Activated CD8-positive, alpha-beta memory T cell treated with anti-CD3 and anti-CD28 coated beads, Interleukin-2, amount 50 U/mL, for 24 hours (primary cell): ENCODE data around the gene BIRC2.

Experiments
- DNase-seq: peaks from one replicate; pipeline ENCODE4 v3.0.0-alpha.2; 2020; ENCODE audit errors: extremely low read depth

BIRC2 gene

GRCh38 chr11:102401905-102402304 lies 54.9 kb downstream of the BIRC2 start:
- no peak for DNase-seq

DNA sequence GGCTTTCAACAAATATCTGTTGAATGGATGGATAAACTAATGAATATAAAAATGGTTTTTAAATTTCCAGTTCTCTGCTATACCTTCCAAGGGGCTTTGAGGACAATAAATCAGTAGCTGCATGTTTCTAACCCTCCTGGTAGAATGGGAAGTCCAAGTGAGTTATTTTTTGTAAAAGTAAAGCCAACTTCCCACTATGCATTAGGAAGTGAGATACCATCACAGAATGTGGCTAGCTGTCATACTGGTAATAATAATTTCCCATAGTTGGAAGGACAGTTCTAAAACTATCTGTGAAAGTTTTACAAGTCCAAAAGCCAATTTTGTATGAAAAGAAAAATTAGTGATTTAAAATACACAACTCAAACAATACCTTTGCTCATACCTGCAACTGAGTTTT lies 55.5 kb downstream of the BIRC2 start:
- no peak for DNase-seq

- DNase-seq, result no peak
Measured at GRCh38 chr11:102405501-102405900, 58.5 kb downstream of the BIRC2 start.

DNA sequence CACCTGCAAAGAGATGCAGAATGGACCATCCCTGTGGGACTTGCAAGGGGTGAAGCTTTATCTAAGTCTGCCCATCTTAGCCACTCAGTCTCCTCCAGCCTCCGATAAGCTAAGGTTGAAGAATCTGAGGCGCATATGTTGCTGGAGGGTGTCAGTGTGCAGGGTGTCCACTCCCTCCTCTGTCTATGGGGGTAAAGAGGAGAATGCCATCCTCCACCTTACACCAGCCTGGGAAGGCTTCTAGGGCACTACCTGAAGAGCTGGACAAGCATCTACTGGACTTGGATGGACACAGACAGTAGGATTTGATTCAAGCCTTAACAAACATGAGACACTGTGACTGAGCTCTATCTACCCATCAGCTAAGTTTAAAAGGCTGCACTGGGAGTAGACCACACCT lies 59.1 kb downstream of the BIRC2 start:
- DNase-seq, result no peak

DNA sequence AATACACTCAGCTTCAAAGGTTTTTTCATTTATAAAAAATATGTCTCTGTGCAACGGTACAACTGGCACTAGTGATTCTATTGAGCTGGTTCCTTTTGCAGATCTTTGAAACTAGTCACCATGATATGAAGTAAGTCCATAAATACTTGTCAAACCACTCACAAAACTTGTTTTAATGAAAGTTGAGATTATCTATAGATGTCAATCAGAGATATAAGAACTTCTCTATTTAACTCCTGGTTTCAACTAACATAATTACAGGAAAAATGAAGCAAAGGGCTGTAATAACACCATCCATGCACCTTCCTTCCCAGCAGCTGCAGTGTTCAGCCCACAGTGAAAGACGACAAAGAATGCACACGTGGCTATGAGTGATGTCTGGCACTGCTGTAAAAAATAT lies 60.9 kb downstream of the BIRC2 start:
- DNase-seq, result no peak

DNA sequence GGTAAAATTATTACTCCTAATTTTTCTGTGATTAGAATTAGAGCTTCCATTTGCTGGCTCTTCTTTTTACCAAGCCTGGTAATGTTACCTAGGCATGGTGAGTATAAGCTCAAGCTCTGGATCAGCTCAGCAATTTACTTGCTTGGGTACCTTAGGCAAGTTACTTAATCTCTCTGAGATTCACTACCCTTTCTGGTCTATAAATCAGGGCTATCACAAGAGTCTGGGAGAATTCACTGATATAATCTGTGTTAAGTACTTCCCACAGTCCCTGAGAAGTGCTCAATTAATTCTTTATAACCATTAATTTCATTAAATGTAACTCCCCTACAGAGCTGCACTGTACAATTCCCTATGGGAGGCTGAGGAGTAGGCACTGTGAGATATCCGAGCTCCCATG lies 61.3 kb downstream of the BIRC2 start:
- DNase-seq, result no peak

- DNase-seq, result no peak
Measured at GRCh38 chr11:102410382-102410784, 63.4 kb downstream of the BIRC2 start.

- no peak for DNase-seq
Measured at GRCh38 chr11:102411142-102411541, 64.1 kb downstream of the BIRC2 start.

DNA sequence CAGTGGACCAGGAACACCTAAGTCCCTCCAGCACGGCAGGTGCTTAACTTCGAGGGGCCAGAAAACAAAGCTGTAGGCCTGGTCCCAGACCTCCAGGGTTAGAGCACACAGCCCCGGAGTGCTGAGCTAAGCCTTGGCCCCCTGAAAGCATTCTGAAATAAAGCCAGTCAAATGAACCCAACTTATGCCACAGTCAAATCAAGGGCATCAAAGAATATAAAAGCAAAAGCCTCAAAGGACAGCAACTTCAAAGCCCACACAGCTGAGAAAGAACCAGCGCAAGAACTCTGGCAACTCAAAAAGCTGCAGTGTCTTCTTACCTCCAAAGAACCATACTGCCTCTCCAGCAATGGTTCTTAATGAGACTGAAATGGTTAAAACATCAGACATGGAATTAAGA lies 66.5 kb downstream of the BIRC2 start:
- DNase-seq, result no peak

GRCh38 chr11:102414559-102414958 lies 67.5 kb downstream of the BIRC2 start:
- DNase-seq, result no peak

DNA sequence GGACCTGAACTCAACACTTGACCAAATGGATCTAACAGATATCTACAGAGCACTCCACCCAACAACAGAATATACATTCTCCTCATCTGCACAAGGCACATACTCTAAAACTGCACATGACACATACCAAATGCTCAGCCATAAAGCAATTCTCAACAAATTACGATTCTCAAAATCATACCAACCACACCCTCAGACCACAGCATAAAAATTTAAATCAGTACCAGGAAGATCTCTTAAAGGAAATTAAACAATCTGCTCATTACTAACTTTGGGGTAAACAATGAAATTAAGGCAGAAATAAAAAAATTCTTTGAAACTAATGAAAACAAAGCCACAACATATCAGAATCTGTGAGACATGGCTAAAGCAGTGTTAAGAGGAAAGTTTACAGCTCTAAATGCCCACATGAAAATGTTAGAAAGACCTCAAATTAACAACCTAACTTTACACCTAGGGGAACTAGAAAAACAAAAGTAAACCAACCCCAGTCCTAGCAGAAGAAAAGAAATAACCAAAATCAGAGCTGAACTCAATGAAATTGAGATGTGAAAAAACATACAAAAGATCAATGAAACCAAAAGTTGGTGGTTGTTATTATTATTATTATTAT lies 68.4 kb downstream of the BIRC2 start:
- no peak for DNase-seq

GRCh38 chr11:102416976-102417375 lies 70.0 kb downstream of the BIRC2 start:
- no peak for DNase-seq

DNA sequence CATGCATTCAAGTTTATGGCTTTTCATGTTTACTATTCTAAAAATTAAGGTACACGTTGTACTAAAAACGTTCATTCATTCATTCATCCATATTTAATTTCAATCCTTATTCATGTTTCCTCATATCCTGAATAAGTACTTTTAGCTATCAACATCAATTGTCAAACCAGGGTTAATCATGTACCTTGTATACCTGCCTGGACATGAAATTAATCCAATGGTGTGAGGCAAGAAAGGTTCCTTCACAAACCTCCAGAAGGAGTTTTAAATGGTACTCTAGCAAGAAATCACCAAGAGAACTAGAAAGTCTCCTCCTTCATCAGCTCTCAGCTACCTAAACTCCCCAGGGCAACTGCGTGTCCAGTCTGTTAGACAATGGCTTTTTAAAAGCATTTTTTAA lies 72.2 kb downstream of the BIRC2 start:
- DNase-seq, result no peak

GRCh38 chr11:102420547-102420946 lies 73.5 kb downstream of the BIRC2 start:
- no peak for DNase-seq

DNA sequence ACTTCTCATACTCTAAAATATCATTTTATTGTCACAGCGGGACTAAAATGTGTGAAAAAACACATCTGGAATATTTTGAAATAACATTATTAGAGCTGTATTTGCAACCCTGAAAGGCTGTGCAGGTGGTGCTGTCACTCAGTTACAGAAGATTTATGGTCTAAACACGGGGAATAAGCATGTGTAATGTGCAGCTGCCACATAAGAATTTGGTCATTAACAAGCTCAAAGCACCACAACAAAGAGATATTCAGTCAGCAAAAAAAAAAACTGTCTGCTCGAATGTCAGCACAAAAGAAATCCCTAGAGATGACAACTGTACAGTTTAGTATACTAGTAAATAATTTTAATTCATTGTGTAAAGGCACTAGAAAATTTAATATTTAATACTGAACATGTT lies 74.2 kb downstream of the BIRC2 start:
- DNase-seq, result no peak

GRCh38 chr11:102422817-102423712 lies 76.1 kb downstream of the BIRC2 start:
- no peak for DNase-seq

GRCh38 chr11:102423936-102424335 lies 76.9 kb downstream of the BIRC2 start:
- DNase-seq, result no peak

GRCh38 chr11:102426000-102426399 lies 79.0 kb downstream of the BIRC2 start:
- no peak for DNase-seq

- DNase-seq, result no peak
Measured at GRCh38 chr11:102426570-102426969, 79.6 kb downstream of the BIRC2 start.

- no peak for DNase-seq
Measured at GRCh38 chr11:102427068-102427467, 80.1 kb downstream of the BIRC2 start.
